Brain pericyte (primary cell): ENCODE measurements around the gene MRPL54.

Experiments used
- DNase-seq: peaks from one replicate; pipeline ENCODE4 v3.0.0-alpha.2; 2012; ENCODE audit warnings: low read depth, low spot score

The MRPL54 gene

GRCh38 chr19:3785451-3785937 lies 23.0 kb downstream of the MRPL54 start:
- no peak for DNase-seq

- DNase-seq = no peak
These were observed 23.7 kb downstream of the MRPL54 start, which contains the start of gene MATK for GRCh38 chr19:3785938-3786824. Gene MATK, minus strand, starts transcription at chr19:3786381. Its CDS starts 1,246 bp downstream, at chr19:3785135.

GRCh38 chr19:3788996-3789778 lies 26.7 kb downstream of the MRPL54 start:
- no peak for DNase-seq

GRCh38 chr19:3790209-3790734 lies 27.8 kb downstream of the MRPL54 start:
- DNase-seq = no peak

GRCh38 chr19:3790941-3791340 lies 28.5 kb downstream of the MRPL54 start:
- DNase-seq = no peak

GRCh38 chr19:3792114-3792513 lies 29.6 kb downstream of the MRPL54 start:
- no peak for DNase-seq

GRCh38 chr19:3793799-3794198 lies 31.3 kb downstream of the MRPL54 start:
- DNase-seq = no peak

GRCh38 chr19:3796358-3796757 lies 33.9 kb downstream of the MRPL54 start:
- no peak for DNase-seq

- no peak for DNase-seq
These were observed 35.7 kb downstream of the MRPL54 start for GRCh38 chr19:3798137-3798536.

GRCh38 chr19:3800996-3801395 lies 38.5 kb downstream of the MRPL54 start:
- DNase-seq = no peak

GRCh38 chr19:3801412-3802096 lies 39.1 kb downstream of the MRPL54 start:
- DNase-seq = no peak

- DNase-seq = no peak
These were observed 40.8 kb downstream of the MRPL54 start for GRCh38 chr19:3803114-3803888.

- DNase-seq = no peak
These were observed 41.5 kb downstream of the MRPL54 start for GRCh38 chr19:3803986-3804385.

- no peak for DNase-seq
These were observed 41.9 kb downstream of the MRPL54 start for GRCh38 chr19:3804429-3804828.

GRCh38 chr19:3805859-3806258 lies 43.4 kb downstream of the MRPL54 start:
- no peak for DNase-seq

GRCh38 chr19:3807131-3807480 lies 44.6 kb downstream of the MRPL54 start:
- DNase-seq = no peak

- no peak for DNase-seq
These were observed 45.3 kb downstream of the MRPL54 start for GRCh38 chr19:3807574-3808354.

- no peak for DNase-seq
These were observed 46.1 kb downstream of the MRPL54 start for GRCh38 chr19:3808420-3809143.

- DNase-seq = no peak
These were observed 47.6 kb downstream of the MRPL54 start for GRCh38 chr19:3809881-3810707.
